K562 (cell line): ENCODE results near the gene TCOF1.

ENCODE experiments used
- BACH1 ChIP-seq: fragments of 200-800 bp; sonication (Bioruptor generic); IDR thresholded peaks from 2 replicates; pipeline ENCODE4 v1.6.1; 2016; ENCODE audit warnings: missing genetic modification characterization, missing compliant biosample characterization
- CCAR2 ChIP-seq: fragments of 200-400 bp; formaldehyde crosslinking; IDR thresholded peaks from 2 replicates; pipeline ENCODE4 v1.6.1; 2017; ENCODE audit warnings: mild to moderate bottlenecking, low read depth, low read length
- CTBP1 ChIP-seq: fragments of 450-650 bp; IDR thresholded peaks from 2 replicates; pipeline ENCODE4 v1.6.1; 2016; ENCODE audit warnings: borderline replicate concordance
- FOXA1 ChIP-seq: fragments of 450-650 bp; IDR thresholded peaks from 2 replicates; pipeline ENCODE4 v1.6.1; 2016; ENCODE audit warnings: mild to moderate bottlenecking, borderline replicate concordance
- GATAD2A ChIP-seq: fragments of 450-650 bp; IDR thresholded peaks from 2 replicates; pipeline ENCODE4 v1.6.1; 2017
- KHSRP ChIP-seq: fragments of 450-650 bp; IDR thresholded peaks from 2 replicates; pipeline ENCODE4 v1.6.1; 2017
- POLR2A ChIP-seq: fragments of 450-650 bp; conservative IDR thresholded peaks from 2 replicates; pipeline ENCODE4 v1.6.1; 2016
- ZFP36 ChIP-seq: fragments of 150-350 bp; IDR thresholded peaks from 2 replicates; pipeline ENCODE4 v1.6.1; 2018; ENCODE audit warnings: low read length, low read depth; ENCODE audit not compliant: partially characterized antibody
- ZNF282 ChIP-seq: sonication (generic); formaldehyde crosslinking; IDR thresholded peaks from 2 replicates; pipeline ENCODE4 v1.8.1; 2023; ENCODE audit warnings: missing genetic modification reagents
- ZNF644 ChIP-seq: fragments of 200-800 bp; sonication (Bioruptor generic); IDR thresholded peaks from 2 replicates; pipeline ENCODE4 v1.6.1; 2016; ENCODE audit warnings: low read depth, missing genetic modification characterization, missing compliant biosample characterization
- TF ChIP-seq, protein P1 (sequence below): fragments of 200-800 bp; sonication (Bioruptor generic); IDR thresholded peaks from 2 replicates; pipeline ENCODE4 v1.6.1; 2016; ENCODE audit warnings: missing genetic modification characterization, missing compliant biosample characterization

- TF ChIP-seq KHSRP (no peak), POLR2A (no peak), FOXA1 (no peak), BACH1 (tag) (no peak), ZFP36 (no peak), CCAR2 (no peak), ZNF282 (no peak), GATAD2A (no peak), CTBP1 (no peak), ZNF644 (tag) (no peak)
- TF ChIP-seq, protein P1, sequence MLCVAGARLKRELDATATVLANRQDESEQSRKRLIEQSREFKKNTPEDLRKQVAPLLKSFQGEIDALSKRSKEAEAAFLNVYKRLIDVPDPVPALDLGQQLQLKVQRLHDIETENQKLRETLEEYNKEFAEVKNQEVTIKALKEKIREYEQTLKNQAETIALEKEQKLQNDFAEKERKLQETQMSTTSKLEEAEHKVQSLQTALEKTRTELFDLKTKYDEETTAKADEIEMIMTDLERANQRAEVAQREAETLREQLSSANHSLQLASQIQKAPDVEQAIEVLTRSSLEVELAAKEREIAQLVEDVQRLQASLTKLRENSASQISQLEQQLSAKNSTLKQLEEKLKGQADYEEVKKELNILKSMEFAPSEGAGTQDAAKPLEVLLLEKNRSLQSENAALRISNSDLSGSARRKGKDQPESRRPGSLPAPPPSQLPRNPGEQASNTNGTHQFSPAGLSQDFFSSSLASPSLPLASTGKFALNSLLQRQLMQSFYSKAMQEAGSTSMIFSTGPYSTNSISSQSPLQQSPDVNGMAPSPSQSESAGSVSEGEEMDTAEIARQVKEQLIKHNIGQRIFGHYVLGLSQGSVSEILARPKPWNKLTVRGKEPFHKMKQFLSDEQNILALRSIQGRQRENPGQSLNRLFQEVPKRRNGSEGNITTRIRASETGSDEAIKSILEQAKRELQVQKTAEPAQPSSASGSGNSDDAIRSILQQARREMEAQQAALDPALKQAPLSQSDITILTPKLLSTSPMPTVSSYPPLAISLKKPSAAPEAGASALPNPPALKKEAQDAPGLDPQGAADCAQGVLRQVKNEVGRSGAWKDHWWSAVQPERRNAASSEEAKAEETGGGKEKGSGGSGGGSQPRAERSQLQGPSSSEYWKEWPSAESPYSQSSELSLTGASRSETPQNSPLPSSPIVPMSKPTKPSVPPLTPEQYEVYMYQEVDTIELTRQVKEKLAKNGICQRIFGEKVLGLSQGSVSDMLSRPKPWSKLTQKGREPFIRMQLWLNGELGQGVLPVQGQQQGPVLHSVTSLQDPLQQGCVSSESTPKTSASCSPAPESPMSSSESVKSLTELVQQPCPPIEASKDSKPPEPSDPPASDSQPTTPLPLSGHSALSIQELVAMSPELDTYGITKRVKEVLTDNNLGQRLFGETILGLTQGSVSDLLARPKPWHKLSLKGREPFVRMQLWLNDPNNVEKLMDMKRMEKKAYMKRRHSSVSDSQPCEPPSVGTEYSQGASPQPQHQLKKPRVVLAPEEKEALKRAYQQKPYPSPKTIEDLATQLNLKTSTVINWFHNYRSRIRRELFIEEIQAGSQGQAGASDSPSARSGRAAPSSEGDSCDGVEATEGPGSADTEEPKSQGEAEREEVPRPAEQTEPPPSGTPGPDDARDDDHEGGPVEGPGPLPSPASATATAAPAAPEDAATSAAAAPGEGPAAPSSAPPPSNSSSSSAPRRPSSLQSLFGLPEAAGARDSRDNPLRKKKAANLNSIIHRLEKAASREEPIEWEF (CRISPR knock-in tag) = no peak
Measured at GRCh38 chr5:150406103-150406722, 48.7 kb downstream of the TCOF1 start.
